Measurements from ENCODE around the gene NPIPB2.

DNA sequence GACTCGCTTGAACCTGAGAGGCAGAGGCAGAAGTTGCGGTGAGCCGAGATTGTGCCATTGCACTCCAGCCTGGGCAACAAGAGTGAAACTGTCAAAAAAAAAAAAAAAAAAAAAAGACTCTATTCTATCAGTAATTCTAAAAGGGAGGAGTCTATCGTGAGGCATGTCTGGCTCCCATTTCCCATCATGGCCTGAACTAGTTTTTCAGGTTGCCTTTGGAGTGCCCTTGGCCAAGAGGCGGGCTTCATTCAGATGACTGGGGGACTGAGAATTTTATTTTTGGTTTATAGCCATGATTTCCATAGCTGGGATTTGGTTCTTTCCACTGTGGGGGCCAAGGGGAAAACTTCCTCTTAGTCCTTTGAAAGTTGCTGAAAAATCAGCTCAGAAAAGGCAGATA, 31.2 kb upstream of the NPIPB2 start:
- no peak for TF ChIP-seq CTCF (IDR thresholded peaks at IDR 0.05)
- TF ChIP-seq POLR2A (IDR thresholded peaks at IDR 0.05), result no peak

Data from right lobe of liver (tissue), 4 donors.